GM19372 (cell line): Measurements from ENCODE around the gene GNG11.

Source experiments
- ATAC-seq: cut with Tn5 transposase; IDR thresholded peaks from one replicate; pipeline ENCODE4 v1.9.1; 2021; ENCODE audit warnings: mild to moderate bottlenecking, low read depth, moderate library complexity; ENCODE audit not compliant: unreplicated experiment

GNG11 gene

DNA sequence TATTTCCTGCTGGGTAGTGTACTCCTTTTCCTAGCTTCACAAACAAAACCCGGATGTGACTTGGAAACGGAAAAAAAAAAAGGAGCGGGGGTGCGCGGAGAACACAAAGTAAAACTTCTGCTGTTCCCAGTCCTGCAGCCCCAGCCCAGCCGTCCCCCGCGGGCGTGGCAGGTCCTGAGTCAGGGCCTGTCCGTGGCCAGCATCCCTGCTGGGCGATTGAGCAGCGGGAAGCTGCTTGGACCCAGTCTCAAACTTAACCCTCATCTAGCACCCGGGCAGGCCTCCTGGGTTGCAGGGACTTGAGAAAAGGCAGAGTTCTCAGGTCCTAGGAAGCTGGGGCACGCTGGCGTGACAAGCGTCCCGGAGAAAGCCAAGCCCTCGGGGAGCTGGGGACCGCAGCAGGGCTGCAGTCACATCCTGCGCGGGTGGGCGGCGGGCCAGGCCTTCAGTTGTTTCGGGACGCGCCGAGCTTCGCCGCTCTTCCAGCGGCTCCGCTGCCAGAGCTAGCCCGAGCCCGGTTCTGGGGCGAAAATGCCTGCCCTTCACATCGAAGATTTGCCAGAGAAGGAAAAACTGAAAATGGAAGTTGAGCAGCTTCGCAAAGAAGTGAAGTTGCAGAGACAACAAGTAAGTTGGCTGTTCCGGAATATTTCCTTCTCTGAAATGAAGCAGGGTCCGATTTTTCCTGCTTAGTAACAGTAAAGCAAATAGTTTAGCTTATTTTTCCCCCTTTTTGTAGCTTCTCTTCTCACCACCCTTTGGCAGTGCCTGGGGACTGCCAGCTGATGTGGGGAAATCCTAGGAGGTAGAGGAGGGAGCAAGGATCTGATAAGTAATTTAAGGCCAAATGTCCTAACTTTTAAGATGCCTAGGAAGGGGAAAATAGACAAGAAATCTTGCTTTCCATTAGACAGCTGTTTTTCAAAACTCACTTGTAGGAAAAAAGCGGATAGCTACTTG is at the start of gene GNG11:
GNG11 (plus strand) TSS at position 129 of the 960 bp plus-strand sequence; CDS start at position 532, 403 bp downstream.
- ATAC-seq, result peak; percentile 96

DNA sequence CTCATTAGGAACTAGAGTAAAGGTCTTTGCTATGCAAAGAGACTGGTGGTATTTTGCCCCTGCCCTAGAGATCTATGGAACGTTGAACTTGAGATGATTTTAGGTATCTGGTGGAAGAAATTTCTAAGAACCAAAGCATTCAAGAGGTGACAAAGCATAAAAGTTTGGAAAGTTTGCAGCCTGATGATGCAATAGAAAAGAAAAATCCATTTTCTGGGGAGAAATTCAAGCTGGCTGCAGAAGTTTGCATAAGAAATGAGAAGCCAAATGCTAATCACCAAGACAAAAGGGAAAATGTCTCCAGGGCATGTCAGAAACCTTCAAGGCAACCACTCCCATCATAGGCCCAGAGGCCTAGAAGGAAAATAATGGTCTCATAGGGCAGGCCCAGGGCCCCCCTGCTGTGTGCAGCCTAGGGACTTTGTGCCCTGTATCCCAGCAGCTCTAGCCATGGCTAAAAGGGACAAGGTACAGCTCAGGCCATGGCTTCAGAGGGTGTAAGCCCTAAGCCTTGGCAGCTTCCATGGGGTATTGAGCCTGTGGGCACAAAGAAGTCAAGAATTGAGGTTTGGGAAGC is 47.4 kb upstream of the GNG11 start:
- ATAC-seq, result no peak

DNA sequence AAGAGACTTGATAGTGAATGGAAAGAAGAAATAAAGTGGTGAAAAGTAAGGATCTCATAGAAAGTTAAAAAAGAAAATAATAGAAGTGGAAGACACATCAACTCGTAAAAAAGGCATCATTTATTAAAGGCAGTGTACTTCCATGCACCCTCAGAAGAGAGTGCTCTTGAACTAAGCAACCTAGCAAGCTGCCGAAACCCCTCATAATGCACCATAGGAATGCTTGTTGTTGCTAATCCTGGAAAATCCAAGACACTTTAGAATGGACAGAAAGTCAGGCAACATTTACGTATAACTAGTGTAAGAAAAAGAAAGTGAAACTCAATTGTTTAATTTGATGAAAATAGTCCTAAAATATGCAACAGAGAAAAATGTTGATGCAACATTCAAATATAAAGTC is 43.8 kb upstream of the GNG11 start:
- no peak for ATAC-seq

DNA sequence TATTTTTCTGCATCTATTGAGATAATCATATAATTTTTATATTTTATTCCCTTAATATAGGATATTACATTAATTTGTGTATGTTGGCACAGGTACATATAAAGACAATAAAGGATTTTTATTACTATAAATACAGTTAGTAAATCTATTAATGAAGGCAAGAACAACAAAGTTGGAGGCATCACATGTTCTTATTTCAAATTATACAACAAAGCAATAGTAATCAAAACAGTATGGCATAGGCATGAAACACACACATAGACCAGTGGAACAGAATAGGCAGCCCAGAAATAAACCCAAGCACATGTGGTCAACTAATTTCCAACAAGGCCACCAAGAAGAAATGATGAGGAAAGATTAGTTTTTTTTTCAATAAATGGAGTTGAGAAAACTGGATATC is 42.2 kb upstream of the GNG11 start:
- no peak for ATAC-seq

DNA sequence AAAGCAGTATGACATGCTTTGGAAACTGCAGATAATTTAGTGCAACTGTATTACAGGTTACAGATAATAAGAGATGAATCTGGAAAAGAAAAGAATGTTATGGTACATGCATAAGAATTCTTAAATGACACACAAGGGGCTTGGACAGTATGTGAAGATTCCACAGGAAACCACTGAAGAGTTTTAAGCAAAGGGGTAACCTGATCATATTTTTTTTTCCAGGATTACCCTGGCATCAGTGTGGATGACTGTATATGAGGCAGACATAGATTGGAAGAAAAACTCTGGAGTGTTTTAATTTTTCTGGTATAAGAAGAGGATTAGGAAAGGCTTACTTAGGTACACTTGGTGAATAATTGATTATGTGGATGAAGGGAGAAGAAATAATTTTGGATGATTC is 39.1 kb upstream of the GNG11 start:
- no peak for ATAC-seq

DNA sequence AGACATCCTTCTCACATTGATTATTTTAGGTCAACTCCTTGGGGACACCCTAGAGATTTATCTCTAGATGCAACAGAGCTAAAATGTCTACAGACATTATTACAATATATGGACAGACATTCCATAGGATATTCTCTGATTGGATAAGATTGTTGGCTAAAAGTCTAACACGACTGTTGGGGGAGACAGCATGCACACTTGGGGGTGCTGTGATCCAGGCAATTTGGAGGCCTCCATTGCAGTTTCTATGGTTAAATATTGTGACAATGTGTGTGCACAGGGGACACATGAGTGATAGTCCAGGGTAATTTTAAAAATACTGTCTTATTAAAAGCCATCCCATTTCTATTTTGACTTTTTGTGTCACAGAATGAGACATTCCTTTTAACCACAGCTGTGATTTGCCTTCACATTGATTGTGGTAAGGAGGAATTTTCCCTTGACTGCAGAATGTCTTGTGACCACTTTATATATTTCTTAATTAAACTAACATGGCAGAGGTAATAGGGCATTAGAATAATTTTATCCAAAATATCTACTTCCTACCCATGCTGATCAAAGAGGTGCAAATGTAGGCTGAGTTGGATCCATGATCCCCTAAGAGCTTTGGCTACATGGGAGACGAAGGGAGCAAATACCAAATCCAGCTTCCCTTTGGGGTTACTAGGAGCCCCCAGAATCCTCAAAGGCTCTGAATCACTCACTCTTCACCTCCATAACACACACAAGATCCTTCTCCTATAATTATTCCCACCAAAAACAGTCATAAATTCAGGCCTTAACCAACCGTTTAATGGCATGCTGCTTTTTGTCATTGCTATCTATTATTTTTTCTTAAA is 38.2 kb upstream of the GNG11 start:
- ATAC-seq, result no peak

DNA sequence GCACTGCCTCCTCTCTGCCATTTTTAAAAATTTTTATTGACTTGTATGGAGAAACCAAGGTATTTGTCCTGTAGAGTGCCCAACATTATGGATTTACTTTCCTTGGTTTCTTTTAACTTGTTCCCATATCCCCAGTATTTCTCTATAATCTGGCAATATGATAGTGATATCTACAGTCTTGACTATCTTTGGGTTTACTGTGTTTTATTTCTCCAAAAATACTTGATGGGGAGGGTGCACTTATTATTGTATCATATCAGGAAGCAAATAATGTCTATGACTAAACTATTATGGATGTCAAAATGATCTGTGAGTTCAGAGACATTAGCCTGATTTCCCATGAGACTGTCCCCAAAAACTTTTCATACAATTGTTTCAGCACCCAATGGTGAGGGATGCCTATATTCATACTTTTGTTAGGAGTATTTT is 37.6 kb upstream of the GNG11 start:
- ATAC-seq, result no peak

DNA sequence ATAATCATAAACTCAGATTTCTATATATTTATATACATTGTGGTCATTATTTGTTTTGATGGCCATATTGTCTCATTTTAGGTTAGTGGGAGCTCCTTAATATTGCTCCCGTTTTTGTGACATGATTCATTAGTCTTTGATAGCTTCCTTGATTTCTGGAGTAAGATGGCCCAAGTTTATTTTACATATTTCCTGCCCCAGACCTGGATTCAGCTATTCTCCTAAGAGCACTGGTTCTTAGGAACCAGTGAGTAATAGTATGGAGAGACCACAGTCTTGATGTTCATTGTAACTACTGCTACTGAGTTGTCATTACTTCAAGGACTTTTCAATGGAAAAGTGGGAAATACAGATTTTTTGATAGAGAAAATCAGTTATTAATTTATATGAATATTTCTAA is 37.0 kb upstream of the GNG11 start:
- no peak for ATAC-seq

DNA sequence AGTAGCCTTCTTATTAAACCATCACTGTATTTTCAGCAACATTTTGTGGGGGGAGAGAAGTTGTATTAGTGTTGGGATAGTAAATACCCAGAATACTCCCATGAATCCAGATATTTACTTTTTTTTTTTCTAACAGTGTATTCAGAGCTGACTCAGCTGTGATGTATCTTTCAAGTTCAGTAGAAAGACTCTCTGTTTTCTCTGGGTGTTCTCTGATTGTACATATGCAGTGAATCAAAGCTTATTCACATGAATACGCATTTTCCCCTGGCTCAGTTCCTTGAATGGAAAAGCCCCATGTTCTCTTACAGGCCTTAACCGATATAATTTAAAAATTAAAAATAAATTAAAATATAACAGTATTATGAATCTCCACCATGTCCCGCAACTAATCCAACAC is 32.3 kb upstream of the GNG11 start:
- no peak for ATAC-seq

DNA sequence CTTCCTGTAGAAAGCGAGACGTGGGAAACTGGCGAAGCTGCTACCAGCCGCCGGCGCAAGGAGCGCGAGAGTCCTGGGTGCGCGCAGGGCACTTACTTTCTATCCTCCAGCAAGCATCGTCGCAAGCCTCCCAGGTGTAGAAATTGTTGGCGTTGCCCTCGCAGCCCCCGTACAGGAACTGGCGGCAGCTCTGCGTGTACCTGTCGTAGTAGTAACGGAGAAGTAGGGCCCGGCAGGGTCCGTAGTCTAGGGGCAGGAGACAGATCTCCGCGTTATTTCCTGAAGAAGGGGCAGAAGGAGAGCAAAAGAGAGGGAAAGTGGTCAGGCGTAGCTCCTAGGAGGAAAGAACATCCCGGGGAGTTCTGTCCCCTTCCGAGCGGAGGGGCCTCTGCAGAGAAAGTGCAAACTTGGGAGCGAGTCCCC is 31.5 kb upstream of the GNG11 start:
- peak; percentile 65 for ATAC-seq

DNA sequence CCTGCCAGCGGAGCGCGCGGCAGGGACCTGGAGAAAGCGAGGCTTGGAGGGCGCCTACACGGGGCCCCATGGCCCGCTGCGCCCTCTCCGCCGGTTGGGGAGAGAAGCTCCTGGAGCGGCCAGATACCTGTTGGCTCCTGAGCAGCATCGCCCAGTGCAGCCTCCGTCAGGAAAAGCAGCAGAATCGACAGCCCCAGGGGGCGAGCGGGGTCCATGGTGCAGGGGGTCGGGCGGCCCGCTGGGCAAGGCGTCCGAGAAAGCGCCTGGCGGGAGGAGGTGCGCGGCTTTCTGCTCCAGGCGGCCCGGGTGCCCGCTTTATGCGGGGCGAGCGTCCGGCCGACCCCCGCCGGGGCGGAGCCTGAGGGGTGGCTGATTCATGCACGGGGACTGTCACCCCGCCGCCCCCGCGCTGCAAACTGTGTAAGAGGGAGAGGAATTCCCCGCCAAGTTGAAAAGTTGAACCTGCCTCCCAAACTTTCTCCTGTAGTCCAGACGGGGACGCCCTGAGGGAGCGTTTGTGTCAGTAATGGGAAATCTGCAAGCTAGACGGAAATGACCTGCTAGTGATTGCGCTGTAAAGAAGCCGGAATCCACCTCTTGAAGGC is 31.0 kb upstream of the GNG11 start, which contains the start of gene TFPI2:
TFPI2 (minus strand) TSS at position 290 of the 605 bp plus-strand sequence; CDS start at position 215, 75 bp downstream.
- ATAC-seq, result peak; percentile 51

DNA sequence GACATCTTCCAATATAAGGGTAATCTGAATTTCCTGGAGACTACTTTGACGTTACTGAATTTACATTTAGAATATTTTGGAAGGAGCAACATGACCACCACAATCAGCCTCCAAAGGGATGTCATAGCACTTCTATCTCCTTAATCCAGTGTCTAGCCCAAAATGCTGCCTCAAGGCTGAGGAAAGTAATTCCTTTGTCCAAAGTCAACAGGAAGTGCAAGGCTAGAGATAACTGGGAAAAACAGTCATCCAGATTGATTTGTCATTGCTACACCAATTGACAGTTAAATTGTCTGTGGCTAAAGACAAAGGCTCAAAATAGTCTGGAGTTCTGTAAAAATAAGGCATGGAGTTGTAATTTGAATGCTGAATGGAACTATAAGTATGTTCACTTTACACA is 27.1 kb upstream of the GNG11 start:
- no peak for ATAC-seq

DNA sequence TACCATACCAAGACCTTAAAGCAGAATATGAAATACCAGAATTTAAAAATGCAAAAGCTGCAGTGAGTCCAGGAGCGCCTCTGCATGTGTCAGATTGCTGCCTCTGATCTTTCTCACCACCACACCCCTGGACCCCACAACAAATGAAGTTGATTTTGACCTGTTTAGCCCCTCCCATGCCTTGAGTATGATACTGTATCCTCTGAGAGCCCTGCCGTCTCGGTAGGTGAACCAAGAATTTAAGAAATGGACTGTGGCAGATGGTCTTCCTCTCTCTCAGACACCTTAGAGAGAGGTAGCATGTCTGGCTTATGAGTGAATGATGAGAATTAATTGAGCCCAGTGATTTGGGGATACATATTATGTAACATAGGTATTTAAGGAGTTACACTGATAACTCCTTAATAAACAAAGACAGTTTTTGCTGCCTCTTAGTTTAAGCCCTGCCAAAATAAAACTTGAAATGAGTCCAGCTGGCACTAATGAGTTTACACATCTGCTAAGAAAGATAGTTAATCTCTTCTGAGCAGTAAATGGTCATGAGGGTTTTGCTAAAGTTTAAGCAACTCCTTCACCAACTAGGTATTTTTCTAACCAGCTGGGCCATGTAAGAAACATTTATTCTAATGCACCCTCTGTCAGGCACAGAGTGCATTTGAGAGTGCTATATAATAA is 26.4 kb upstream of the GNG11 start:
- no peak for ATAC-seq

DNA sequence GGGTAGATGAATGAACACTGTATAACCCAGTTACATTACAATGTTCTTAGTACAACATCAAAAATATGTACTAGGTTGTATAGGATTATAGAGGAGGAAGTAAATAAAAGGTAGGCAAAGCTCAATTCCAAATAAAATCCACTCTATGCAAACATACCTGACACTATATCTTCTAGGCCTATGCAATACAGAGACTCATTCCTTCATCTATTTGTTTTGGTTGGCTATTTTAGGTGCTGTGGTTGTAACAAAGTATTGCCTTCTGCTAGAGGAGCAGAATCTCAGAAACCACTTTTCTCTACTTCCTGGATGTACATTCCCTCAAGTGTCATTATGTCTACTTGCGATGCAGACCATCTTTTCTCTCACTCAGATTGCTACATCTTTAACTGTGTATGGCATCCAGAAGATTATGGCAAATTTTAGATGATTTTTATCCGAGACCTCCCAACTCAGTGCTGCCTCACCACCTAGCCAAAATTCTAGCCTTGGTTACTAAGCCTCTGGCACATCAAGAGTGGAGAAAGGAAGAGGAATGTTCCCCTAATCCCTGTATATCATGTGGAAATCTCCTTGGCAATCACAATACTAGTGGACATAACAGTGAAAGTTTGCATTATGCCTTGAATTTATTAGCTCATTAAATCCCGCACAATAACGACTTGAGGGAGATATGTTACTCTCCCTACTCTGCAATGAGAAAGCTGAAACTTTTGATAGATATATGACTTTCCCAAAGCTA is 25.5 kb upstream of the GNG11 start:
- no peak for ATAC-seq

DNA sequence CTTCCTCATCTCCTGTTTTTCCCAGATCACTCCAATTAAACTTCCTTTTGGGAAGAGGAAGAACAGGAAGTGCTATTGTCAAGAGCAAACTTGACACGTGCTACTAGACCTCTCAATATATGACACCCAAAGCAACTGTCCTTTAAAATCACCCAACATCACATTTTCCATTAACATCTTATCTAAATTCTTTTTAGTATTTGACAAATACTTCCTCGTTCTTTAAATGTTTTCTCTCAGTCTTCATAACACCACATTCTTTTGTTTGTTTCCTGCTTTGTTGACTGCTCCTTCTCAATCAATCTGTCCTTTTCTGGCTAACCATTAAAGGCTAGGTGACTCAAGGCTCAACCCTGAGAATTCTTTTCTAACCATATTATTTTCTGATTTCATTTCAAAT is 23.9 kb upstream of the GNG11 start:
- no peak for ATAC-seq

DNA sequence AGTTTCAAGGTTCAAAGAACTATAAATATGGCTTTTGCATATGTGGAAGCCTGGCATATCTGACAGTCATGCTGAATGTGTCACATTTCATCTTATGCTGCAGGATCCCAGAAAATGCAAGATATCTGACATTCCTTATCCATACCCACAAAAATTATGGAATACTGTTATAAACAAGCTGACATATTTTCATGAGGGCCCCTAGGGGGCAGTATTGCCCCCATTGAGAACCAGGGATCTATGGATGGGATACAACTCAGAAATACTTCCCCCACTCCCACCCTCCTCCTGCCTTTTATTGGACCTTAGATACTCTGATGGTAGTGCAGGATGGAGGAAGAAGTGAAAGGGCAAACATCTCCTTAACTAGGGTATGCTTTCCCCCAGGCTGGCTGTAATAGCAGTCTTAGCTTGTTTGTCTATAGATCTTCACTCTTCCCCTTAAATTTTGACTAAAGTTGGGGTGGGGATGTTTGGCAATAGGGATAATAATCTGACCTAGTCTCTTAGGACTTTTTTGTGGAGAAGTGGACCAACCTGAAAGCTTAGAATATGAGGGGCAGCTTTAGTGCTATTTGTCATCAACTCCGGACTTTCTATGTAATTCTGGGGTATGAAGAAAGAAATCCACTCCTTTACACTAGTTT is 18.6 kb upstream of the GNG11 start:
- no peak for ATAC-seq

DNA sequence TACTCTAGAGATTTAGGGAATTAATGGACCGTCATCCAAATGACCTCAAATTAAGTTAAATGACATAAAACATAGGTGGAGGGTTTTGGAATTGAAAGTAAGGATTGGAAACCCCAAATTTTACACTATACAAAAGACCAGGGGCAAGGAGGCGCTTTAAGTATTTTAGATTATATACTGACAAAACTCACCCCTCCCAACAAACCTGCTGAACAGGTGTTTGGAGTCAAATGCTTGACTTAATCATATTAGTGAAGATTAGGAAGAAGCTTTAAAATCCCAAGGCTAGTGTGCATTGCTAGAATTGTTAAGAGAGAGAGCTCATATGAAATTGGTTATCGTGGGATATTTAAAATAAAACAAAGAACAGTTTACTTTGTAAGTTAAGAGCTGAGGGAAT is 15.3 kb upstream of the GNG11 start, which contains the start of gene GNGT1:
GNGT1 (plus strand) TSS at position 301 of the 400 bp plus-strand sequence. CDS start 180 bp downstream, outside the sequence.
- no peak for ATAC-seq
